Fibroblast of skin of left biceps (primary cell): ENCODE data around the gene CFDP1.

Source experiments
- DNase-seq, 2 experiments: peaks; one replicate each; pipeline ENCODE4 v3.0.0-alpha.2; 2013; ENCODE audit warnings: low read depth in 2 of 2

The CFDP1 gene

GRCh38 chr16:75265911-75266701, 167.2 kb downstream of the CFDP1 start:
- peak in 1 of 2 experiments; percentile 24 for DNase-seq

- no peak for DNase-seq
Observed at GRCh38 chr16:75264999-75265910, 168.0 kb downstream of the CFDP1 start.

- DNase-seq: no peak
Observed at GRCh38 chr16:75264457-75264998, 168.8 kb downstream of the CFDP1 start.

- no peak for DNase-seq
Observed at GRCh38 chr16:75263963-75264445, 169.3 kb downstream of the CFDP1 start.

GRCh38 chr16:75263291-75263962, 169.9 kb downstream of the CFDP1 start:
- DNase-seq: no peak

- no peak for DNase-seq
Observed at GRCh38 chr16:75262800-75263127, 170.5 kb downstream of the CFDP1 start.

- no peak for DNase-seq
Observed at GRCh38 chr16:75262104-75262799, 171.1 kb downstream of the CFDP1 start.

- no peak for DNase-seq
Observed at GRCh38 chr16:75261590-75262078, 171.7 kb downstream of the CFDP1 start.

- DNase-seq: no peak
Observed at GRCh38 chr16:75260851-75261589, 172.3 kb downstream of the CFDP1 start.

- DNase-seq: no peak
Observed at GRCh38 chr16:75258807-75259141, 174.5 kb downstream of the CFDP1 start.

GRCh38 chr16:75257886-75258806, 175.2 kb downstream of the CFDP1 start:
- DNase-seq: no peak

- DNase-seq: no peak
Observed at GRCh38 chr16:75256696-75257343, 176.5 kb downstream of the CFDP1 start.

- no peak for DNase-seq
Observed at GRCh38 chr16:75256059-75256571, 177.2 kb downstream of the CFDP1 start.

GRCh38 chr16:75254359-75254837, 178.9 kb downstream of the CFDP1 start:
- DNase-seq: peak in 1 of 2 experiments; percentile 51

- peak; percentile 78 to 83 for DNase-seq
Observed at GRCh38 chr16:75252946-75253911, 180.1 kb downstream of the CFDP1 start.

GRCh38 chr16:75252049-75252864, 181.0 kb downstream of the CFDP1 start:
- DNase-seq: no peak
